ENCODE results near the gene GNAQ.

GRCh38 chr9:78047106-78047505, 15.5 kb upstream of the GNAQ start:
- TF ChIP-seq HMGXB4 (CRISPR knock-in tag; IDR thresholded peaks at IDR 0.05) (no peak), CTCF (IDR thresholded peaks at IDR 0.05) (no peak), NFATC4 (CRISPR knock-in tag; IDR thresholded peaks at IDR 0.05) (no peak), ZNF121 (CRISPR knock-in tag; IDR thresholded peaks at IDR 0.05) (no peak), CREB1 (CRISPR knock-in tag; IDR thresholded peaks at IDR 0.05) (no peak), RELA (CRISPR knock-in tag; IDR thresholded peaks at IDR 0.05; ENCODE audit: borderline replicate concordance) (no peak), KAT7 (CRISPR knock-in tag; IDR thresholded peaks at IDR 0.05; ENCODE audit: borderline replicate concordance) (no peak)
- TF ChIP-seq, protein P1, sequence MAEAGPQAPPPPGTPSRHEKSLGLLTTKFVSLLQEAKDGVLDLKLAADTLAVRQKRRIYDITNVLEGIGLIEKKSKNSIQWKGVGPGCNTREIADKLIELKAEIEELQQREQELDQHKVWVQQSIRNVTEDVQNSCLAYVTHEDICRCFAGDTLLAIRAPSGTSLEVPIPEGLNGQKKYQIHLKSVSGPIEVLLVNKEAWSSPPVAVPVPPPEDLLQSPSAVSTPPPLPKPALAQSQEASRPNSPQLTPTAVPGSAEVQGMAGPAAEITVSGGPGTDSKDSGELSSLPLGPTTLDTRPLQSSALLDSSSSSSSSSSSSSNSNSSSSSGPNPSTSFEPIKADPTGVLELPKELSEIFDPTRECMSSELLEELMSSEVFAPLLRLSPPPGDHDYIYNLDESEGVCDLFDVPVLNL (CRISPR knock-in tag; IDR thresholded peaks at IDR 0.05; ENCODE audit: borderline replicate concordance, low read depth), result no peak

All from WTC11 (cell line).